Embryonic facial prominence (tissue), 1 donor: ENCODE data around the gene SLC15A3.
A peak's percentile ranks its signal among the peaks of the same experiment; 100 is the strongest.

Experiments
- DNase-seq: peaks from one replicate; pipeline ENCODE4 v3.0.0-alpha.2; 2016; ENCODE audit errors: extremely low spot score

SLC15A3 gene

DNA sequence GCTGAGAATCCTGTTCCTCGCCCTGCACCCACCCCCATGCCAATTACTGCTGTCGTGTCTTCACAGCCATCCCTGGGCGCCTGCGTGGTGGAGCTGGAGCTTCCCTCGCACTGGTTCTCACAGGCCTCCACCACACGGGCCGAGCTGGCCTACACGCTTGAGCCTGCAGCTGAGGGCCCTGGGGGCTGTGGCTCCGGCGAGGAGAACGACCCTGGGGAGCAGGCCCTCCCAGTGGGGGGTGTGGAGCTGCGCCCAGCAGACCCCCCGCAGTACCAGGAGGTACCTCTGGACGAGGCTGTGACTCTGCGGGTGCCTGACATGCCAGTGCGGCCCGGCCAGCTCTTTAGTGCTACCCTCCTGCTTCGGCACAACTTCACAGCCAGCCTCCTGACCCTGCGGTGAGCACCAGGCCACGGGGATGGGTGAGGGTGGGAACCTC, 23.4 kb downstream of the SLC15A3 start:
- no peak for DNase-seq

DNA sequence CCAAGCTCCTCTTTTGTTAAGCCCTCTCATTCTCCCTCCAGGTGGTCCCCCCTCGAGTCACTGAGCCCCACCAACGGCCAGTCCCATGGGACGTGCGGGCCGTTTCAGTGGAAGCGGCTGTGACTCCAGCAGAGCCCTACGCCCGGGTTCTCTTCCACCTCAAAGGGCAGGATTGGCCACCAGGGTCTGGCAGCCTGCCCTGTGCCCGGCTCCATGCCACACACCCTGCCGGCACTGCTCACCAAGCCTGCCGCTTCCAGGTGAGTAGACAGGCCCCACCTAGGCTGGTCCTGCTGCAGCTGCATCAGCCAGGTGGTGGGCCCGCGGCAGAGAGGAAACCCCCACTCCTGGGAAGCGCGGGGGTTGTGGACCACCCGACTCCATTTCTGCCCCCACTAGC, 24.4 kb downstream of the SLC15A3 start:
- DNase-seq: no peak

DNA sequence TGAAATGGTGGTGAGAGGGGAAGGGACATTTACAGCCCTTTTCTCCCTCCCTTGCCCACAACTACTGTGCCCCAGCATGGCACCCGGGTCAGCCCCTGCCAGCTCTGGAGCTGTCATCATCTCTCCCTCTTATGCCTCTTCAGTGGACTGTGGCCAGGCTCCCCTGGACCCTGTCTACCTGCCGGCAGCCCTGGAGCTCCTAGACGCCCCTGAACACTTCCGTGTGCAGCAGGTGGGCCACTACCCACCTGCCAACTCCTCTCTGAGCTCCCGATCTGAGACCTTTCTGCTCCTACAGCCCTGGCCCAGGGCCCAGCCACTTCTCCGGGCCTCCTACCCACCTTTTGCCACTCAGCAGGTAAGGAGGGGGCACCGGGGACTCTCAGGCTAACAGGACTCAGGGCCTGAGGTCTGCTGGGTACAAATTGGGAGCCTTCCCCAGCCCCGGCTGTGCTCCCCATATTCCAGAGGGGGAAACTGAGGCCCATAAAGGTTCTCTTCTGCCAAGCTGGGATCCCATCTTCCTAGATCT, 24.8 kb downstream of the SLC15A3 start:
- DNase-seq: no peak

DNA sequence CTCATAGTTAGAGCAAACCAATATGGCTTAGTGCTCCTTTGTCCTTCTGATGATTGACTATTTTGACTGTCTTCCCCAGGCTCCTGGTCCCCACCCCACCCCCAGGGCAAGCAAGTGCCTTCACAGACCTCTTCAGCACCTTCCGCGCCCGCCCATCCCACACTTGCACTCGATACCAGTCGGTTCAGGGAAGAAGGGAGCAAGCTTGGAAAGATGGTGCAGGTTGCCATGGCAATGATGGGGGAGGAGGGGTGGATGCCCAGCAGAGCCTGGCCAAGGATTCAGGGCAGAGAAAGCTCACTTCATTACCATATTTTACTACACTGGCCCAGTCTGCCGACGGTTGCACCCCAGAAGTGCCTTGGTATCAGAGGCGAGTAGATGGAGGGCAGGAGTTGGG, 25.5 kb downstream of the SLC15A3 start:
- no peak for DNase-seq

DNA sequence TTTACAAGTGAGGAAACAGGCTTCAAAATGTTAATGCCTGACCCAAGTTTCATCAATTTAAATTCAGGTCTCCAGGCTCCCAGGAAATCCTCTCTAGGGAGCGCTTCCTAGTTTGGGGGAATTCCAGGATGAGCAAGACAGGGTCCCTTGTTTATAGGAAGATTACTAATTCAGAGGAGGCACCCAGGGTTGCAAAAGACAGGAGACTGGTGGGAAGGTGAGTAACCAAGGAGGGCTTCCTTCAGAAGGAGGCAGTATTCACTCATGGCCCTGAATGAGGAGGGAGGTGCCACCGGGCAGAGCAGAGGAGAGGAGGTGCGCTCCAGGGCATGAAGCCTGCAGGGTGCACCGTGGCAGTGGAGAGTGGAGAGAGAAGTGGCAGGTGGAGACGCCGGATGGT, 26.1 kb downstream of the SLC15A3 start:
- DNase-seq: no peak

DNA sequence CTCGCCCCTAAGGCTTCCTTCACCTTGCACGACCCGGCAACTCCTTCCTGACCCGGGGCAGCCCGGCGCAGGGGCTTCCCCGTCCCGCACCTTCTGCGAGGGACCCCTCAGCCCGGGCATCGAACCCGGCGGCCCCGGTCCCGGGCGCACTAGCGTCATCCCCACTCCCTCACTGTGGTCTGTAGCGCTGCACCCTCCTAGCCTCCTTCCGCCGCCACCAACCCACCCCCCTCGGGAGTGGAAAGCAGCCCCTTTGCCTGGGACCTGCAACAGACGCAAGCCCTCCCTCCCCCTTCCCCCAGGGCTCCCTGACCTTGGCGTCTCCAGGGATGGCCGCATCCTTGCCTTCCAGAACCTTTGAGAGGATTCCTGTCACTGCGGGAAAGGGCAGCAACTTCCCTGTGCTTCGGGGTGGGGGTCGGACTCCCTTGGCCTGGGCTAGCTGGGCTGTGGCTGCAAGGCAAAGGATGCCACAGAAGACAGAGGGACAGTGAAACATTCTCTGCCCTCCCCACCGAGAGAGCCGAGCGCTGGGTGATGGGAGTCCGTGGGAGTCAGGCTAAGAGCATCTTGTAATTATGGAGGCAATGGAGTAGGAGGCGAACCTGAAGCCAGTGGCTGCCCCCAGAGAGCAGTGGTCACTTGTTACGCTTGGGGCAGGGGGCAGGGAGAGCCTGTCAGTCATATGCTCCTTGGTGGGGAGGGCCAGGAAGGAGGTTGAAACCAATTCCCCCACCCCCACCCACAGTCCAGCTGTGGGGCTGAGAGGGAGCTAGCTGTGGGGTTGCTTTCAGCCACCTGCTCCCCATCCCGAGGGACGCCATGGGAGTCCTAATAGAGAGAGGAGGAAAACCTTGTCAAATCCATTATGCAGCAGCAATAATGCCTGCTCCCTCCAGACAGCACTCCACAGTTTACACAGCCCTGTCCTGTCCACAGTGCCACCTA, 26.8 kb downstream of the SLC15A3 start:
- no peak for DNase-seq

DNA sequence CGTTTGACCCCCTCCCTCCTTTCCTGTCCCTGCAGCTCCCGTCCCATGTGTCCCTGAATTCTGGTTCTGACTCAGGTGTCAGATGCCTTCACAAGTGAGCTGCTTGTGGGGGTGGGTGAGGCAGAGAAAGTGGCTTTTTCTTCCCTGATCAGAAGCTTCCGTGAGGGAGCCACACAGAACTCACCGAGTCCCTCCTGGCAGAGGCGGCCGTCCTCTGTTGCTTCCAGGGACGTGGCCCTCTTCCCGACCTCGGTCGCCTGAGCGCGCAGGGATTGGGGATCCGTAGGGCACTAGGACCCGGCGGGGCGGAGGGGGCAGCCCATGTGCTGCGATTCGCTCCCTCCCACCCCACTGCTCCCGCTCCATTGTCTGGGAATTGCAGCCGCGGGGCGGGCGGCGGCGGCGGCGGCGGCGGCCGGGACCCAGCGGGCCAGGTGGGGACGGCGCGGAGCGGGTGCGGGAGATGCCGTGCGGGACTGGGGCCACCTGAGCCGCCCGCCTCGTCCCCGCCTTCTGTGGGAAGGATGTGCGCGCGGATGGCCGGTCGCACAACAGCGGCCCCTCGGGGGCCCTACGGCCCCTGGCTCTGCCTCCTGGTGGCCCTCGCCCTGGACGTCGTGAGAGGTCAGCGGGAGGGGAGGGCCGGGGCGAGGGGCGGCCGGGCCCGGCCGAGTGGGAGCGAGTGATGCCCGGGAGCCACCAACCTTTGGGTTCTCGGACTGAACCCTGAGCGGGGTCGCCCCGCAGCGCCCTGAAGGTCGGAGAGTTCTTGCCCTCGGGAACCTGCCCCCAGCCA, 27.7 kb downstream of the SLC15A3 start, which contains the start of gene TMEM132A:
Gene TMEM132A, plus strand, starts transcription at position 351 of the 796 bp plus-strand sequence. Its CDS starts 174 bp downstream, at position 525.
- peak; percentile 51 for DNase-seq

DNA sequence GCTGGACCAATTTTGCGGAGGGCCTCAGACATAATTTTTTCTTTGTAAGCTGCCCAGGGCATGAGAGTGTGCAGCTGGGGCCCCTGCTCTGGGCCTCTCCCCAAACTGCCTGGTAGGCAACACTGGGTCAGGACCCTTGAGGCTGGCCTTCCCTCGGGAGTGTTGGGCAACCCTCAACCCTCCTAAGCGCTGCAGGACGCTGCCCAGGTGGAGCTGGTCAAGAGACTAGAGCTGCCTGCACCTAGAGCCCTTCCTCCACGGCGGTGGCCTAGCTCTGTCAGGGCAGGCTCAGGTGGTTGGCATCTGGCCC, 28.2 kb downstream of the SLC15A3 start:
- DNase-seq: no peak

DNA sequence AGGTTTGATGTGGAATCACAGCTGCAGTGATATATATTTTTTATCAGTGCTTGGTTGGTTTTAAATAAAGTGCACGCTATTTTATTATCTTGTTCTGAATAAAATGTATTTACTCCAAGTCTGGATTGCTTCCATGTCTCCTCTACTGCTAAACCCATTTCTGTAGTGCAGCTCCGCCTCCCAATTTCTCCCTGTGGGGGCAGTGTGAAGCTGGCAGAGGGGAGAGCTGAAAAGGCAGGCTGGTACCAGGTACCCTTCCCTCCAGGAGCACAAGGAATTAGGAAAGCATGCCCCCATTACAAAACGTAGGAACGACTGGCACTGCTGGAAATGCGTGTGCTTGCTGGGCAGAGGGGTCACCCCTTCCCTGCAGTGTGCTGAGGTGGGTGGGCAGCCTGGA, 28.6 kb downstream of the SLC15A3 start:
- no peak for DNase-seq

DNA sequence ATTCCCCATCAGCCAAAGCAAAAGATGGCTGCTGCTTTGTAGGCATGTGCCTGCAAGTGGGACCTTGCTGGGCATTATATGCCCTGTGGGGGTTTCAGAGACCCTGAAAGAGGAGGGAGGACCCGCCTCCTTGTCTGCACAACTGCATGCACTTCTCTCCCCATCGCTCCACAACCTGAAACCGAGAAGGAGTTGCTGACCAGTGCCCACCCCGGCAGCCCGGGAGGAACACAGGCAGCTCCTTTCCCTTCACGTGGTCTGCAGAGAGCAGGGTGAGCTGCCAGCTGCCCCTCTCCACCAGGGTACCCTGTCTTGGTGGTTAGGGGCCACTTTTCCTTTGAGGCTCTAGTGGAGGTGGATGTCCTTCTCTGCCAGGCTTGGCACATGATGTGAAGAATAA, 29.1 kb downstream of the SLC15A3 start:
- no peak for DNase-seq

DNA sequence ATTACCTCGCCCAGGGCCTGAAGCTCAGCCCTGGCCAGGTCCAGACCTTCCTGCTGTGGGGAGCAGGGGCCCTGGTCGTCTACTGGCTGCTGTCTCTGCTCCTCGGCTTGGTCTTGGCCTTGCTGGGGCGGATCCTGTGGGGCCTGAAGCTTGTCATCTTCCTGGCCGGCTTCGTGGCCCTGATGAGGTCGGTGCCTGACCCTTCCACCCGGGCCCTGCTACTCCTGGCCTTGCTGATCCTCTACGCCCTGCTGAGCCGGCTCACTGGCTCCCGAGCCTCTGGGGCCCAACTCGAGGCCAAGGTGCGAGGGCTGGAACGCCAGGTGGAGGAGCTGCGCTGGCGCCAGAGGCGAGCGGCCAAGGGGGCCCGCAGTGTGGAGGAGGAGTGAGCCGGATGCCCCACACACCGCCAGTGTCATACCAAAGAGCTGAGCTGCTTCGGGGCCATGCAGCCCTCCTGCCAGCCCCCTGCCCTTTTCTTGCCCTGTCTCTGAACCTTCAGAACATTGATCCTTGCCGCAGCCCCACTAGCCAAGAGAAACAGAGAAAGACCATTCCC, 30.1 kb downstream of the SLC15A3 start:
- no peak for DNase-seq

DNA sequence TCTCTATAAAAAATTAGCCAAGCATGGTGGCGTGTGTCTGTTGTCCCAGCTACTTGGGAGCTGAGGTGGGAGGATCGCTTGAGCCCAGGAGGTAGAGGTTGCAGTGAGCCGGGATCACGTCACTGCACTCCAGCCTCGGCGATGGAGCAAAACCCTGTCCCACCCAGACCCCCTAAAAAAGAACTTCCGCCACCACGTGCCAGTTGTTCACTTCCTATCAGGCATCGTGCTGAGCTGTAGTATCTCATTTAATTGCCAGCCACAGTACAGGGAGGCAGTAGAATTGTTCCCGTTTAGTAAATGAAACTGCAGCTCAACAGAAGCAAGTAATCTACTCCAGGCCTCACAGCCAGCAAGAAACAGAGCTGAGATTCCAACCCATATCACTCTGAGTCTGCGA, 30.7 kb downstream of the SLC15A3 start:
- DNase-seq: no peak

DNA sequence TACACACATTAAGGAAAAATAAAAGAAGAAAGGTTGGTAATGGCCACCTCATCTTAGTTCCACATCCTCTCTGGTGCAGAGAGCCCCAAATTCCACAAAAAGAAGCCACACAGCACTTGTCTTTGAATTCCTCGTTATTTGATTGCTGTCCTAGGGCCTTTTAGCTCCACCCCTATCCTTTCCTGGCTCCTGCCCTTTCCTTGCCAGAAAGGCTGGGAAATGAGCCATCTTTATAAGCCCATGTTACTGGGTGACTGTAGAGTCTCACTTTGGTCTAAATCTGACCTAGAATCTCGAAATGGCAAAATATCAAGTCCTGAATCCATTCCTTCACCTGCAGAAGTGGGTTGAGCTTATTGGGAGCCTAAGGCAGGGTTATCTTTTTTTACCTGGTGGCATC, 32.0 kb downstream of the SLC15A3 start:
- no peak for DNase-seq

DNA sequence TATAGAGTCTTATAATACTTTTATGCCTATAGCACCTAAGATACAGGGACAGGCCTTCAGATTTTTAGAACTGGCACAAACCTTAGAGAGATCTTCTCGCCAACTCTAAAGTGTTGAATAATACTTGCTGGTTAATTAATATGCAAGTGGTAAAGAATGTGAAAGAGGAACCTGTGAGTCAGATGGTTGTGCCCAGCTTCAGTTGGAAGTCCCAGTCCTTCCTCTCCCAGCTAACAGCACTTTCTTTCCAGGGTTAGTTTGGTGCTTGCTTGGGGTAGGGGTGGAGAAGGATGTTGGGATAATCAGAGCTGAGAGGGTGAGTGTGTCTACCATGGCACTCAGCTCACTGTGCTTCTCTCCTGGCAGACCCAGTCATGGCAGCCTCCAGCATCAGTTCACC, 32.7 kb downstream of the SLC15A3 start:
- no peak for DNase-seq

DNA sequence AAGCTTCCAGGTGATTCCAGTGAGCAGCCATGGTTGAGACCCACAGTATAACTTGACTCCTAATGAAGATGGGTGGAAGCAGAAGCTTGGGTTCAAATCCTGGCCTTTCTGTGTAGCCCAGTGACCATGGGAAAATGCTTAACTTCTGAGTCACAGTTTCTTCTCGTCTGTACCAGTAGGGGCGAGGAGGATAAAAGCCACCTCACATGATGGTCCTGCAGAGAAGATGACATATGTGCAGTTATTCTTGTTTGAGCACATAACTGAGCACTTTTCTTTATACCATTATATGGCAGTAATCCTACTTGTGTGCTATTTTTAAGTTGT, 33.1 kb downstream of the SLC15A3 start:
- DNase-seq: no peak

DNA sequence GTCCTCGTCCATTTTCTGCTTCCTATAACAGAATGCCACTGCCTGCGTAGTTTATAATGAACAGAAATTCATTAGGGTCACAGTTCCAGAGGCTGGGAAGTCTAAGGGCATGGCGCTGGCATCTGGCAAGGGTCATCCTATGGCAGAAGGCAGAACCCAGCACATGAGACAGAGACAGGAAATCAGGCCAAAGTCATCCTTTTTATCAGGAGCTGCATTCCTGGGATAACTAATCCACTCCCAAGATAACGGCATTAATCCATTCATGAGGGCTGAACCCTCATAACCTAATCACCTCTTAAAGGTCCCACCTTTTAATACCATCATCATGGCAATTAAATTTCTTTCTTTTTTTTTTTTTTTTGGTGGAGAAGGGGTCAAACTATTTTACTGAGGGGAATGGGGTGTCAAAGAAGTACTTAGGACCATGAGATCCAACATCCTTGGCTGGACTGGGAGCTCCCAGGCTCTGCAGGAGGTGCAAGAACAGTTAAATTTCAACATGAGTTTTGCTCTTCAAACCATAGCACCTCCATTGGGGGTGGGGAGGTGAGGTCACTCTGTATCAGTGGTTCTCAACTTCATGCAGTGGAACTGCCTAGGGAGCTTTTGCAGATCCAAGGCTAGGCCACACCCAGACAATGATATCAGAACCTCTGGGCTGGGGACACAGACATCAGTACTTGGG, 33.6 kb downstream of the SLC15A3 start:
- no peak for DNase-seq

DNA sequence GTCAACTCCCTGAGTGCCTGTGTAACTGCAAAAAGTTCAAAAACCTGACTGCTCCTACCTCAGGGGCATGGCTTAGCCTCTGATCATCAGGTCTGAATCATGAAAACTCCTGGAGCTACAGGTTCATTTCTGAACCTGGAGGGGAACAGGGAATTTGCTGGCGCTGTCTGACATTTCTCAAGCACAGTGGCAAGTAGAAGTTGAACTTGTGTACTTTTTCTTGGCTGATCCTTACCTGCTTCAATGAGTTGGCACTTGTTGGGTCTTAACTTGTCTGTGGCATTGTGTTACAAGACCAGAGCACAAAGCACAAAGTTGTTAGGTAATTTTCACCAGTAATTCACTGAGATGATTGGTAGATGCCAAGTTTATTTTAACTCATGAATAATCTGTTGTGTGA, 34.7 kb downstream of the SLC15A3 start:
- DNase-seq: no peak

DNA sequence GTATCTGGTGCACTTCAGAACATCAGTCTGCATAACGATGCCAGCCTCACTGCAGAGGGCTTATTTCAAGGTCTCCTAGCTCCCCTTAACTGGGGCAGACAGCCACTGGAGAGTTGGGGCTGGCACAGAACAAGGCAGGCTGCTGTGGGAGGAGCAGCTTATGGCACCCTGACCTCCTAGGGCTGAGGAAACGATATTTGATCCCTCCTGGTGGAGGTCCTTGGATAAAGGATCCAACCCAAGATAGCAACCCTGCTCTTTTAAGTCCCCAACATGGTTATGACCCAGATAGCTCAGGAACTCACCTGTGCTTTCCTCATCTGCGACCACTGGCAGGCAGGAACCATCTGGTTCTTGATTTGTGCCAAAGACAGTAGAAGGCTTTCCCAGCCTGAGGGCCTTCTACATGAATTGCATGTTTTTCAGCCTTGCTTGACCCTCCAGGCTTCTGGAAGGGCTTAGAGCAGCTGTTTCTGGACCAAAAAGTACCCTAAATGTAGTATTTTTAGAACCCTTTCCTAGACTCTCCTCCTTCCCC, 35.2 kb downstream of the SLC15A3 start:
- DNase-seq: no peak

DNA sequence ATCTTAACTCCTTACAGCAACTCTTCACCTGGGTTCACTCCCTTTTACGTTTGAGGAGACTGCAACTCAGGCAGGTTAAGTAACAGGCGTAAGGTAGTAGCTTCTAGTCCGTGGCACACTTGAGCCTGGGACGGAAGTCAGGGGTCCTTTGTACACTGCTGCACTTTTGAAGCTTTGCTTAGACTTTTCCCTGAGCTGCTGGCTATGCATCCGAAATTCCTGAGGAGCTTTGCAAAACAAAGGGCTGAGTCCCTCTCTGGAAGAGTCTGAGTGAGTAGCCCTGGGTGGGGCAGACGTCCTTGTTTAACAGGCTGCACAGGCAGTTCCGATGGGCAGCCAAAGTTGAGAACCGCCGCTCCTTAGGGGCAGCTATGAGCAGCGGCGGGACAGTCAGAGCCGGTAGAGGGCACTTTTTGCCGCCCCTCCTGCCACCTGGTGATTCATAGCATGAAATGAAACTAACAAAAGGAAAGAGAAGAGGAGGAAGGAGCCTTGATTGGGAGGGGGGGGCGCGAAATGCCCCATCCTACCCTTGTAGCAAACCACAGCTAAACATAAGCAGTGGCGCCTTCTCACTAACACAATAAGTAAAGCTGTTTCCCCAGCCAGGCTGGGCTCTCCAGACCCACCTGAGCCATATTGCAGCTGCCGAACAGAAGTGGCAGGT, 36.6 kb downstream of the SLC15A3 start:
- no peak for DNase-seq

DNA sequence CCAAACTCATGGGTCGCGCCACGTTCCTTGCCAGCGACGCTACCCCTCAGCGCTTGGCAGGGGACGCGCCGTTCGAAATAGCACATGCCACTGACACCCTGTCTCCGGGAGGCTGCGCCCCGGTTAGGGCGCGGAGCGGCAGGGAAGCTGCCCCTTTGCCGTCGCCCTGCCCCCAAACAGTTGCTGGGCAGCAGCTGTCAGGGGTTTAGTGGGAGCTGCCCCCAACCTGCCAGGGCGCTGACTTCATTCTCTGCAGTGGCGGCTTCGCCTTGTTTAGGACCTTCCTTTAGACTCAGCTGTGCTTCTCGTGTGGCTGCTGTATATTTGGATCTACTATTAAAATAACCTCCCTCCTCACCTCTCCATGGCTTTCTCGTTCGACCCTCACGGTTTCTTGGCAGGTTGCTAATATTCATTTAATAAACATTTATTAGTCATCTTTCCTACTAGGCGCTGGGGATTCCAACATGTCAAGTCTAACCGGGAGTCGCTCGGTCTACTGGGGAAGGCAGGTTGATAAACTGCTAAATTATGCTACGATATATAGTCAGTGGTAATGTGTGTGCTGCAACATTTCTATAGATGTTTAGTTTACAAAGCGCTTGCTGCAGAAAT, 37.2 kb downstream of the SLC15A3 start:
- DNase-seq: no peak
